ENCODE measurements around the gene IFITM1.
"Not testable (repeated sequence)": the region's sequence is repeated elsewhere in the genome, so short reads cannot be mapped to it uniquely, and the experiment has no call there.

The IFITM1 gene

DNA sequence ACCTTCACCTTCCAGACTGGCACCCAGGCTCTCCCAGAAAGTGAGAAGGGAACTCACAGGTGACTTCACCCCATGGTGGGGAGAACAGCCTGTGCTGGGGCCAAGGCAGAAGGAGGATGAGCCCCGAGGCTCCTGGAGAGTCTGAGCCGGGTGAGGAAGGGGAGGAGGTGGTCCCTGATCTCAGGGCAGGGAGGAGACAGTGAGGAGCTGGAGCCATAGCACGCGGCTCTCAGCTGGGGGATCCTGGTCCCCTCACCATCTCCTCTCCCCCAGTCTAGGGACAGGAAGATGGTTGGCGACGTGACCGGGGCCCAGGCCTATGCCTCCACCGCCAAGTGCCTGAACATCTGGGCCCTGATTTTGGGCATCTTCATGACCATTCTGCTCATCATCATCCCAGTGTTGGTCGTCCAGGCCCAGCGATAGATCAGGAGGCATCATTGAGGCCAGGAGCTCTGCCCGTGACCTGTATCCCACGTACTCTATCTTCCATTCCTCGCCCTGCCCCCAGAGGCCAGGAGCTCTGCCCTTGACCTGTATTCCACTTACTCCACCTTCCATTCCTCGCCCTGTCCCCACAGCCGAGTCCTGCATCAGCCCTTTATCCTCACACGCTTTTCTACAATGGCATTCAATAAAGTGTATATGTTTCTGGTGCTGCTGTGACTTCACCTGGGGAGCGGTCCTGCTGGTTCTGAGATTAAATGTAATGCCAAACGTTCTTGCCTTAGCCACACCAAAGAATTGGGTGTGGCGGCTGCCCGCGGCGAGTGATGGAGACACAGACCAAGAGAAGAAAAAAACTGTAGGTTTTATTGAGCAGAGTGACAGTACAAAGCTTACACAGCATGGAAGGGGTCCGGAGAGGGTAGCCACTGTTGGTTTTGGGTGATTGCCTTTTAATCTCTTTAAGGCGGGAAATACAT, 4.8 kb upstream of the IFITM1 start:
- not testable (repeated sequence) for DNase-seq (ENCODE audit: low read depth)

DNA sequence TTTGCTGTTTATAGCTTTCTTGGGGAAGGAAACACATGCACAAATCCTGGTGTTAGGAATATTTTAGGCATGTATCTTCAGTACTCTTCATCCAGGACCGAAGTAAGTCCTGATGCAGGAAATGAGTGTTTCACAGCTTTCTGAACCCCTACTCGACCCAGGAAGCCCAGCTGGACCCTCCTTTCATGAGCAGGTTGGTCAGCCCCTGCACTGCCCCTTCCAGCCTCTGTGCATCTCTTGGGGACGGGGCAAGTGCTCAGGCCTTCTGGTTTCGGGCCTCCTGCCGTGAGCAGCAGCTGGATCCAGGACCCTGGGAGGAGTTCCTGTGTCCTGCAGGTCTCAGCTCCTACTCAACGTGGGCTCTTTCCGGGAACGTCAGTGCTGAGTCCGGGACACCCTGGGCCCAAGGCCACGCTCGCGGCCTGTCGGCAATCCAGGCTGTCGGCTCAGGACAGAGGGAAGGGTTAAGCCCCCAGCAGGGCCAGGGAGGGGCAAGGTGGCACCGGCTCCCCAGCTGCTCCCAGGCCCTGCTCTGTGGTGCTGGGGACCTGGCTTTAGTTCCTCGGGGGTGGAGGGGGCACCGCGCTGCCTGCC, 3.8 kb upstream of the IFITM1 start:
- not testable (repeated sequence) for DNase-seq (ENCODE audit: low read depth)

DNA sequence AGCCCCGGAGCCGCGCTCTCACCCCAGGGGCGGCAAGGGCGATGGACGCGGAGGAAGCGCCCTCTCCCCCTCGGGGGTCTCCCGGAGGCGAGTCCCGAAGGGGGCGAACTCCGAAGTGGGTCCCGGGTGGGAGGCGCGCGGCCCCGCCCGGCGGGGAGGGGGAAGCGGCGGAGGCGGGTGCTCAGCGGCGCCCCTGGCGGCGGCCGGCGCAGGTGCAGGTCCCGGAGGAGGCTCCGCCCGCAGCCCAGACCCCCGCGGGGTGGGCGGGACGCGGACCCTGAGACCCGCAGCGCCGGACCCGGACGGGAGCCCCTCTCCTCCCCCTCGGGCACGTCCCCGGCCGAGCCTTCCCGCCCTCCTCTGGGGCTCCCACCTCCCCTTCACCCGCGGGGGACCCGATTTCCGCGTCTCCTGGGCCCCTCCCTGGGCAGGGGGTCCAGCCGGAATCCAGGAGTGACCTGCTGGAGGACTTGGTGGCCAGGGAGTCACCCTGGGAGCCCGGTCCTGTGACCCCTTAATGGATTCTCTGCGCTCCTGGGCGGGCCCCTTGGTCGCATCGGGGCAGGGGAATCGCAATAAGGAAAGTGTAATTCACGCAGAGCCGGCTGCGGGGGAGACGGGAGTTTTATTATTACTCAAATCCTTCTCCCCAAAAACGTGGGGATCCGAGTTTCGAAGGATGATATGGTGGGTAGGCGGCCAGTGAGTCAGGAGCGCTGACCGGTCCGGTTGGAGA, 2.7 kb upstream of the IFITM1 start:
- DNase-seq (ENCODE audit: low read depth), result not testable (repeated sequence)

DNA sequence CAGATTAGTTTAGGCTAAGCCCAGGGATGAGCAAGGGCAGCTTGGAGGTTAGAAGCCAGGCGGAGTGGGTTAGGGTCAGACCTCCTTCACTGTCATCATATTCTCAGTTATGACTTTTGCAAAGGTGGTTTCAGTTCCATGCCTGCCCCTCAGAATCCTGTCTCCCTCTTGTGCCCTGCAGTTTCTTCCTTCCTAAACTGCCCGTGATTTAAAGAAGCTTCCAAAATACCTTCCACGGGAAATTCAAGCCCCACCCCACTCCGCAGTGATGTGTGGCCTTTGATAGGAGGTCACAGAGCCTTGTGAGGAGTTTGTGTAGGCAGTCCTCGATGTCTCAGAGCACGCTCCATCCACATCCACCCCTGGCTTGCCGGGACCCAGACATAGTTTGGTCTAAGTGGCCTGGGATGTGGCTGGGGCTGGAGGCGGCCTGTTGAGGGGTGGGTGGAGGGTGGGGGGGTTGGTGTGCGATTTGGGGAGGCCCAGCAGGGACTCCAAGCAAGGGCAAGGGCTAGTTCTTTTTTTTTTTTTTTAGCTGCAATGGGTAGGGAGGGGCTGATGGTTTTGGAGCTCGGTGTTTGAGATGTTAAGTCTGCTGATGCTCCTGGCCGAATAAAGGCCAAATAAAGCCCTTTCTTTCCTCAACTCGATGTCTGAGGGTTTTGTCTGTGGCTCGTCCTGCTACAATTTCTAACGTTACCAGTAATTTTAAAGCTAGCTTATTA, 1.6 kb upstream of the IFITM1 start:
- DNase-seq (ENCODE audit: low read depth), result no peak

DNA sequence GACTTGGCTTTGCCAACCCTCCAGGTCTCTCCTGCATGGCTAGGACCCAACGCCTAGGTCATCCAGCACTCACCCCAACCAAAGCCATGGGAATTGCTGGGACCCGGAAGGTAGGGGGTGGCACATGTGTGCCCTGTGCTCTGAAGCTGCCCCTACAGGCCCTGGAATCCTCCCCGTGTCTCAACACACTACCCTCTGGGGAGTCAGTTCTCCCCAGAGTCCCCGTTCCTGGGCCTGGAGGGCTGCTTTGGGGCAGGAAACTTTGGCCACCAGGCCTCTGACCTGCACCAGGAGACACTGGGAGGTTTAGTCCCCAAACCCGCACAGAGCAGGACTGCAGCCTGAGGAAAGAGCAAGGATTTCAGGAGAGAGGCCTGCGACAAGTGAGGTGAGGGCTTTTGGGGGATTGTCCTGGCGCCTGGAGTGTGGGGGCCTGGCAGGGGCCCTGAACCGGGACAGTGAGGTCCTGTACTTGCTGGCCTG, 495 bp upstream of the IFITM1 start:
- DNase-seq (ENCODE audit: low read depth), result no peak

DNA sequence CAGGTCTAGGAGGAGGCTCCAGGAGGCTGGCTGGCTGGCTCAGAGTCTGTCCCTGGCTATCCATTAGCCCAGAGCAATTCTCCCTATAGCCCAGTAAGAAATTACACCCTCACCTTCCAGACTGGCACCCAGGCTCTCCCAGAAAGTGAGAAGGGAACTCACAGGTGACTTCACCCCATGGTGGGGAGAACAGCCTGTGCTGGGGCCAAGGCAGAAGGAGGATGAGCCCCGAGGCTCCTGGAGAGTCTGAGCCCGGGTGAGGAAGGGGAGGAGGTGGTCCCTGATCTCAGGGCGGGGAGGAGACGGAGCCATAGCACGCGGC, 675 bp downstream of the IFITM1 start:
- DNase-seq (ENCODE audit: low read depth), result not testable (repeated sequence)

DNA sequence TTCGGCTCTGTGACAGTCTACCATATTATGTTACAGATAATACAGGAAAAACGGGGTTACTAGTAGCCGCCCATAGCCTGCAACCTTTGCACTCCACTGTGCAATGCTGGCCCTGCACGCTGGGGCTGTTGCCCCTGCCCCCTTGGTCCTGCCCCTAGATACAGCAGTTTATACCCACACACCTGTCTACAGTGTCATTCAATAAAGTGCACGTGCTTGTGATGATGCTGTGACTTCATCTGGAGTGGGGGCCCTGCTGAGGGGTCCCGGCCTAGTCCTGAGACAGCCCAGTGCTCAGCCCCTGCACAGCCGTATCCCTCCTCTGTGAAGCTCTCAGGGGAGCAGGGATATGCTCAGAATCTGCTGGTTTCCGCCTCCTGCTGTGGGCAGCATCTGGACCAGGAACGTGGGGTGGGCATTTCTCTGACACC, 1.2 kb downstream of the IFITM1 start:
- no peak for DNase-seq (ENCODE audit: low read depth)

DNA sequence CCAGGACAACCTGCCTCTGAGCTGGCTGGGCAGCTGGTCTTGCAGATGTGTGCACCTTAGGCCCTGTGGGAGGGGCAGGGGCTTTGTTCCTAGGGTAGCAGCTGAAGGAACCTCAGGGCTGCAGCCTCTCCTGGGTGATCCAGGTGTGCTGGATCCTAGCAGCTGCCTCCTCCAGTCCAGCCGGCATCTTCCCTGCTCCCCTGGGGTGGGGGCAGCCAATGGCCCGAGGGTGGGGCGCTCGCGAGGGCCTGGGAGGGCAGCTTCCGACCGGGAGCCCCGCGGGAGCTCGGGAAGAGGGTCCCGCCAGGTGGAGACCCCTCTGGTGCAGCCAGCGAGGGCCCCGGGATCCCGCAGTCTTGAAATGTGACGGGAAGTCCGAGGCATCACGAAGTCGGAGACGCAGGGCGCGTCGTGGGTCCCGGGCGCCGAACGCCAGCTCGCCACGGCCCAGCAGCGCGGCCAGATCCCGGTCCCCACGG, 1.7 kb downstream of the IFITM1 start:
- no peak for DNase-seq (ENCODE audit: low read depth)

DNA sequence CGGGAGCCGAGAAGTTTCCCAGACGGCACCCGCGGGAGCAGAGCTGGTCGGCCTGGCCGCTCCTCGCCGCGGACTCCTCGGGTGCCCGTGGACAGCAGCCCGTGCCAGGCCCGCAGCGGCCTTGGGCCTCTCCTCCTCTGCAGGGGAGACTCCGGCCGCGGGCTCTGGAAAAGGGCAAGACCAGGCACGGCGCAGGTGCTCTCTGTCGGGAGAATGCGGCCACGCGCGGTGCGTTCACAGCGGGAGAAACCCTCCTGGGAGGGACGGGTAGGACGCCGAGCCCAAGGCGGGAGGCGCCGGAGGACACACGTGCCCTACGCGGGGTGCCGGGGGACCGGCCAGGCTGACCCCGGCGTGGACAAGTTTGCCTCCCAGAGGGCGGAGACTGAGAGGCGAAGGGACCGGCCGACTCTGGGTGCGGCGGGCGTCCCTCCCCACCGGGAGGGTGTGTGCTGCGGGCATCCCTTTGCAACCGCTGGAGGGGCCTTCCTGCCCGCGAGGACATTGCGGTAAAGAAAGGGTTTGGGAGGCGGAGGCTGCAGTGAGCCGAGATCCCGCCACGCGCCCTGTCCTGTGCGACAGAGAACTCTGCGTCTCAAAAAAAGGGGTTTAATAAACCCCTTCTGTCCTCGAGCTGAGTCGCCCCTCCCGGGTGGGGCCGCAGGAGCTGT, 2.3 kb downstream of the IFITM1 start:
- no peak for DNase-seq (ENCODE audit: low read depth)

DNA sequence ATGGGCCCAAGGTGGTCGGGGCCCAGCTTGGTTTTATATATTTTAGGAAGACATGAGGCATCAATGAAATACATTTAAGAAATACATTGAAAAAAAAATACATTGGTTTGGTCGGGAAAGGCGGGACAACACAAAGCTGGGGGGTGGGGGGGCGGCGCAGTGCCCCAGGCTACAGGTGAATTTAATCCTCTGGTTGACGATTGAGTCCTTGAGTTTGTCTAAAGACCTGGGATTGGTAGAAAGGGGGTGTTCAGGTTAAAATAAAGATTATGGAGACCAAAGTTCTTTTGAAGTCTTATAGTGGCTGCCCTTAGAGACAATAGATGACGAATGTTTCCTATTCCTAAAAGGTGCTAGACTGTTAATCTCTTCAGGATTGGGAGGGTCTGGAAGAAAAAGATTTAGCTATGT, 3.1 kb downstream of the IFITM1 start:
- DNase-seq (ENCODE audit: low read depth), result no peak

DNA sequence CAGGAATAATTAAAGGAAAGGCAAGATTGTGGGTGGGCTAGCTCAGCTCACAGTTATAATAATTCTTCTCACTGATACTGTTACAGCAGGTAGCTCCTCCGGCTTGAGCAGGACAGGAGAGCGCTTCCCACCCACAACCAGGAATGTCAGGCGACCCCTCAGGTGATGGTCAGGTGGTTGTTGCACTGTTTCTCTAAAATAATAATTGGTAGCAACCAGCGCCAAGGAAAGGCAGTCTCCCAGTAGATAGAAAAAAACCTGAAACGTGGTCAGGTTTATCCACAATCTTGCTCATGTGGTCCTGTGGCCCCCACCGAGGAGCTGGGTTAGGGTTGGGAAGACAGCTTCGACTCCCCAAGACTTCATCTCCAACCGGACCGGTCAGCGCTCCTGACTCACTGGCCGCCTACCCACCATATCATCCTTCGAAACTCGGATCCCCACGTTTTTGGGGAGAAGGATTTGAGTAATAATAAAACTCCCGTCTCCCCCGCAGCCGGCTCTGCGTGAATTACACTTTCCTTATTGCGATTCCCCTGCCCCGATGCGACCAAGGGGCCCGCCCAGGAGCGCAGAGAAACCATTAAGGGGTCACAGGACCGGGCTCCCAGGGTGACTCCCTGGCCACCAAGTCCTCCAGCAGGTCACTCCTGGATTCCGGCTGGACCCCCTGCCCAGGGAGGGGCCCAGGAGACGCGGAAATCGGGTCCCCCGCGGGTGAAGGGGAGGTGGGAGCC, 4.0 kb downstream of the IFITM1 start:
- DNase-seq (ENCODE audit: low read depth), result not testable (repeated sequence)

DNA sequence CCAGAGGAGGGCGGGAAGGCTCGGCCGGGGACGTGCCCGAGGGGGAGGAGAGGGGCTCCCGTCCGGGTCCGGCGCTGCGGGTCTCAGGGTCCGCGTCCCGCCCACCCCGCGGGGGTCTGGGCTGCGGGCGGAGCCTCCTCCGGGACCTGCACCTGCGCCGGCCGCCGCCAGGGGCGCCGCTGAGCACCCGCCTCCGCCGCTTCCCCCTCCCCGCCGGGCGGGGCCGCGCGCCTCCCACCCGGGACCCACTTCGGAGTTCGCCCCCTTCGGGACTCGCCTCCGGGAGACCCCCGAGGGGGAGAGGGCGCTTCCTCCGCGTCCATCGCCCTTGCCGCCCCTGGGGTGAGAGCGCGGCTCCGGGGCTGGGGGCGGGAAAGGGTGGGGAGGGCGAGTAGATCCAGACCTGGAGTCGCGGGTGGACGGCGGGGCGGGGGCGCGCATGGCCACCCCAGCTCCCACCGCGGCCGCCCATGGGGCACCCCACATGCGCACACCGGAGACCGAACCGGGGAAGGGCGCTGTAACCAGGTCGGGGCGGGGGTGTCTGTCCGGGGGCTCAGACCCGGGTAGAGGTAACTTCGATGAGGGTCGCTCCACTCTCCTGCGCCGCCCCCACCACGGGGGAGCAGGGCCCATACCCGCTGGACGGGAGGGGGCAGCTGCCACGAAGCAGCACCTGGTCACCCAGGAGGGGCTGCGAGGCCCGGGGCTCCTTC, 4.7 kb downstream of the IFITM1 start:
- DNase-seq (ENCODE audit: low read depth), result not testable (repeated sequence)

DNA sequence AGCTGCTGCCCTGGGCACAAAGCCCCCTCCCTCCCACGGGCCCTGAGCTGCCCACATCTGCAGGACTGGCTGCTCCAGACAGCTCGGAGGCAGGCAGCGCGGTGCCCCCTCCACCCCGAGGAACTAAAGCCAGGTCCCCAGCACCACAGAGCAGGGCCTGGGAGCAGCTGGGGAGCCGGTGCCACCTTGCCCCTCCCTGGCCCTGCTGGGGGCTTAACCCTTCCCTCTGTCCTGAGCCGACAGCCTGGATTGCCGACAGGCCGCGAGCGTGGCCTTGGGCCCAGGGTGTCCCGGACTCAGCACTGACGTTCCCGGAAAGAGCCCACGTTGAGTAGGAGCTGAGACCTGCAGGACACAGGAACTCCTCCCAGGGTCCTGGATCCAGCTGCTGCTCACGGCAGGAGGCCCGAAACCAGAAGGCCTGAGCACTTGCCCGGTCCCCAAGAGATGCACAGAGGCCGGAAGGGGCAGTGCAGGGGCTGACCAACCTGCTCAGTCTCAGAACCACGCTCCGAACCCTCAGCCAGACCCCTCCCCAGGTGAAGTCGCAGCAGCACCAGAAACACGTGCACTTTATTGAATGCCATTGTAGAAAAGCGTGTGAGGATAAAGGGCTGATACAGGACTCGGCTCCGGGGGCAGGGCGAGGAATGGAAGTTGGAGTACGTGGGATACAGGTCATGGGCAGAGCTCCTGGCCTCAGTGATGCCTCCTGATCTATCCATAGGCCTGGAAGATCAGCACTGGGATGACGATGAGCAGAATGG, 5.5 kb downstream of the IFITM1 start:
- DNase-seq (ENCODE audit: low read depth), result not testable (repeated sequence)

DNA sequence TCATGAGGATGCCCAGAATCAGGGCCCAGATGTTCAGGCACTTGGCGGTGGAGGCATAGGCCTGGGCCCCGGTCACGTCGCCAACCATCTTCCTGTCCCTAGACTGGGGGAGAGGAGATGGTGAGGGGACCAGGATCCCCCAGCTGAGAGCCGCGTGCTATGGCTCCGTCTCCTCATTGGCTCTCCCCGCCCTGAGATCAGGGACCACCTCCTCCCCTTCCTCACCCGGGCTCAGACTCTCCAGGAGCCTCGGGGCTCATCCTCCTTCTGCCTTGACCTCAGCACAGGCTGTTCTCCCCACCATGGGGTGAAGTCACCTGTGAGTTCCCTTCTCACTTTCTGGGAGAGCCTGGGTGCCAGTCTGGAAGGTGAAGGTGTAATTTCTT, 6.0 kb downstream of the IFITM1 start:
- DNase-seq (ENCODE audit: low read depth), result not testable (repeated sequence)

DNA sequence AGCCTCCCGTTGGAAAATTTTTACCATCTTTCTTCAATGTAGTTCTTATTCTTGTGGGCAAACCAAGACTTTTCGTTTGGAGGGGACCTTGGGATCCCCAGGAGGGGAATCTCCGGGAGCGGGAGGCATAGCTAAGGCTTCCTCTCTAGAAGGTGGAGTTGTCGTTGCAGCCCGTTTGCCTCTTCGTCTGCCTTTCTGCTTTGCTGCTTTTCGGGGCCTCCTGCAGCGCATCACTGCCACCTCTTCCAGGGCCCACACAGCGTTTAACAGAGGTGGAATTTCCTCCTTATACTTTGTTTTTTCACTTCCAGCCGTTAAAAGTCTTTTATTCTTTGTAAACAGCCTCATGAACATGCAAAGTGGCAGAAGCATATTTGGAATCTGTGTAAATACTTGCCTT, 10.3 kb downstream of the IFITM1 start:
- no peak for DNase-seq (ENCODE audit: low read depth)

DNA sequence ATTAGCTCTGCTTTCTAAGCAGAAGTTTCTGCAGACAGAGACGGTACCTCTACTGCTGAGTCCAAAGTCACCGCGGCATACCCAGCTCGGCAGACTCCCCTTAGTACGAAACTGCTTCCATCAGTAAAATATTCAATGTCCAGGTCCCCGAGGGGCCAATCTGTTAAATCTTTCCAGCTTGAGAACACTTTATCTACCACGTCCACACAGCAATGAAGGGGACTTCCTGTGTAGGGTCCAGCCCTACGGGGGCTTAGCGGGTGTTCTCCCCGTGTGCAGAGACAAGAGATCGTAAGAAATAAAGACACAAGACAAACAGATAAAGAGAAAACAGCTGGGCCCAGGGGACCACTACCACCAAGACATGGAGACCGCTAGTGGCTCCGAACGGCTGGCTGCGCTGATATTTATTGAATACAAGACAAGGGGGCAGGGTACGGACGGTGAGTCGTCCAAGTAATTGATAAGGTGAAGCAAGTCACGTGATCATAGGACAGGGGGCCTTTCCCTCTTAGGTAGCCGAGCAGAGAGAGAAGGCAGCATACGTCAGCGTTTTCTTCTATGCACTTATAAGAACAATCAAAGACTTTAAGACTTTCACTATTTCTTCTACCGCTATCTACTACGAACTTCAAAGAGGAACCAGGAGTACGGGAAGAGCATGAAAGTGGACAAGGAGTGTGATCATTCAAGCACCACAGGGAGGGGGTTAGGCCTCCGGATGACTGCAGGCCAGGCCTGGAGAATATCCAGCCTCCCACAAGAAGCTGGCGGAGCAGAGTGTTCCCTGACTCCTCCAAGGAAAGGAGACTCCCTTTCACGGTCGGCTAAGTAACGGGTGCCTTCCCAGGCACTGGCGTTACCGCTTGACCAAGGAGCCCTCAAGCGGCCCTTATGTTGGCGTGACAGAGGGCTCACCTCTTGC, 11.0 kb downstream of the IFITM1 start:
- not testable (repeated sequence) for DNase-seq (ENCODE audit: low read depth)

DNA sequence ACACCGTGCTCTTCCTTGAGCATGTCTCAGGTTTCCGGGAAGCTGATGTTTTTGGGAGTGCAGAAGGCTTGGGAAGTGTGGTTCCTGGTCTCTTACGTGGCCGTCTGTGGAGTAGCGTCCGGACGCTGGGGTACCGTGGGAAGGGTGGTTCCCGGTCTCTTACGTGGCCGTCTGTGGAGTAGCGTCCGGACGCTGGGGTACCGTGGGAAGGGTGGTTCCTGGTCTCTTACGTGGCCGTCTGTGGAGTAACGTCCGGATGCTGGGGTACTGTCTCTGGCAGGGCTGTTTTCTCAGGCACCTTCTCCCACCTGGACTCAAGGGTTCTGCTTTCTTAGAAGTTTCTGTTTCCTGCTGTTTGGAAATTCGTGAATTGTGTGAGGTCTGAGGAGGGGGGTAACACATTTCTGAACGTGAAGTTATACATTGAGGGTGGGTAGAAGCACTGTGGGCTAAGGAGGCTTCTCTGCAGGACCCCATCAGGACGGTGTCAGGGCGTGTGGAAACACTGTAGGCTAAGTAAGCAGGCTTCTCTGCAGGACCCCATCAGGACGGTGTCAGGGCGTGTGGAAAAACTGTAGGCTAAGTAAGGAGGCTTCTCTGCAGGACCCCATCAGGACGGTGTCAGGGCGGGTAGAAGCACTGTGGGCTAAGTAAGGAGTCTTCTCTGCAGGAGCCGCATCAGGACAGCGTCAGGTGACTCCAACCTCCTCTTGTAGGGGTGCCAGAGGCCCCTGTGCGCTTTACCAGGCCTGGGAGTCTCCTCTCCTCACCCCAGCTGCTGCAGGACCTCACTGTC, 12.2 kb downstream of the IFITM1 start:
- no peak for DNase-seq (ENCODE audit: low read depth)

DNA sequence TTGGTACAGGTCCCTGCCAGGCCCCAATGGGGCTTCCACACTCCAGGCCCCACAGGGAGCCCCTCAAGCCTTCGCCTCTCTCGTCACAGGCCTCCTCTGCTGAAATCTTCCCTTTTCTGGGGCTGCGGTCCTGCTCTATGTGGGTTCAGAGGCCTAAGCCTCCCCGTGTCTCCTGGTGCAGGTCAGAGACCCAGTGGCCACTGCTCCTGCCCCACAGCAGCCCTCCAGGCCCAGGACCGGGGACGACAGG, 12.7 kb downstream of the IFITM1 start:
- no peak for DNase-seq (ENCODE audit: low read depth)
